ENCODE measurements around the gene METRNL. TPM values are rescaled to one million over a fixed set of nuclear protein-coding genes. Genes with fewer than 3 reads are reported as not detected.

The METRNL gene
- polyA plus RNA-seq, 1 donor from 2014 or later, result 15.1 TPM

DNA sequence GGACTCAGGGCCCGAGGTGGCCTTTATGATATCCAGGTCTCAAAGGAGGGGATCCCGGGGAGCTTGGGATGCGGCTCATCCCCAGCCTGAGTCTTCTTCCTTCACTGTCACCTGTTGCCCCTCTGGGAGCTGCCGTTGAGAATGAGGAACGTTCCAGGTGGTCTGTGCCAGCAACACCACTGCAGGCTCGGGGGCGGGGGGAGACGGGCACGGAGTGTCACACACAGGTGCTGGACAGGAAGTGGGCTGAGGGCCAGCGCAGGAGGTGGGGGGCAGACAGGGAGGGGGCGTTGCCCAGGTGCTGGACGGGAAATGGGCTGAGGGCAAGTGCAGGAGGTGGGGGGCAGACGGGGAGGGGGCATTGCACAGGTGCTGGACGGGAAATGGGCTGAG lies 28.2 kb downstream of the METRNL start:
- Histone ChIP-seq H3K27me3 (ENCODE audit: insufficient read depth, low read depth, low read length) (no peaks in the 10 kb centered on the region), H3K9me3 (ENCODE audit: low read length) (peaks cover 4% of the 10 kb centered on the region), H3K79me2 (replicated peaks; ENCODE audit: insufficient read depth, low read length) (no peaks in the 10 kb centered on the region), H3K9me2 (ENCODE audit: insufficient read depth, low read length) (no peaks in the 10 kb centered on the region), H3K9ac (ENCODE audit: low read length) (no peak overlapping the region), H3K4me2 (ENCODE audit: low read length) (no peak overlapping the region), H3F3A (ENCODE audit: insufficient read depth, low read length, poor library complexity, severe bottlenecking) (no peaks in the 10 kb centered on the region), H3K27ac (ENCODE audit: low read length) (no peak overlapping the region), H3K36me3 (ENCODE audit: insufficient read depth, low read length) (no peaks in the 10 kb centered on the region), H2AFZ (ENCODE audit: low read depth, low read length) (no peak overlapping the region), H4K20me1 (ENCODE audit: insufficient read depth) (no peaks in the 10 kb centered on the region), H3K4me3 (ENCODE audit: low read length) (no peak overlapping the region)
- TF ChIP-seq RAD21 (conservative IDR thresholded peaks at IDR 0.05) (no peak), POLR2AphosphoS5 (IDR thresholded peaks at IDR 0.05) (no peak), TAF1 (IDR thresholded peaks at IDR 0.05; ENCODE audit: low read depth) (no peak), SMC3 (conservative IDR thresholded peaks at IDR 0.05; ENCODE audit: poor library complexity) (no peak), MXI1 (conservative IDR thresholded peaks at IDR 0.05; ENCODE audit: poor library complexity, severe bottlenecking) (no peak), EP300 (conservative IDR thresholded peaks at IDR 0.05; ENCODE audit: poor library complexity, severe bottlenecking) (no peak), EZH2 (IDR thresholded peaks at IDR 0.05; ENCODE audit: borderline replicate concordance, insufficient read depth, low read length, poor library complexity, severe bottlenecking) (no peak)
- TF ChIP-seq, protein P1, sequence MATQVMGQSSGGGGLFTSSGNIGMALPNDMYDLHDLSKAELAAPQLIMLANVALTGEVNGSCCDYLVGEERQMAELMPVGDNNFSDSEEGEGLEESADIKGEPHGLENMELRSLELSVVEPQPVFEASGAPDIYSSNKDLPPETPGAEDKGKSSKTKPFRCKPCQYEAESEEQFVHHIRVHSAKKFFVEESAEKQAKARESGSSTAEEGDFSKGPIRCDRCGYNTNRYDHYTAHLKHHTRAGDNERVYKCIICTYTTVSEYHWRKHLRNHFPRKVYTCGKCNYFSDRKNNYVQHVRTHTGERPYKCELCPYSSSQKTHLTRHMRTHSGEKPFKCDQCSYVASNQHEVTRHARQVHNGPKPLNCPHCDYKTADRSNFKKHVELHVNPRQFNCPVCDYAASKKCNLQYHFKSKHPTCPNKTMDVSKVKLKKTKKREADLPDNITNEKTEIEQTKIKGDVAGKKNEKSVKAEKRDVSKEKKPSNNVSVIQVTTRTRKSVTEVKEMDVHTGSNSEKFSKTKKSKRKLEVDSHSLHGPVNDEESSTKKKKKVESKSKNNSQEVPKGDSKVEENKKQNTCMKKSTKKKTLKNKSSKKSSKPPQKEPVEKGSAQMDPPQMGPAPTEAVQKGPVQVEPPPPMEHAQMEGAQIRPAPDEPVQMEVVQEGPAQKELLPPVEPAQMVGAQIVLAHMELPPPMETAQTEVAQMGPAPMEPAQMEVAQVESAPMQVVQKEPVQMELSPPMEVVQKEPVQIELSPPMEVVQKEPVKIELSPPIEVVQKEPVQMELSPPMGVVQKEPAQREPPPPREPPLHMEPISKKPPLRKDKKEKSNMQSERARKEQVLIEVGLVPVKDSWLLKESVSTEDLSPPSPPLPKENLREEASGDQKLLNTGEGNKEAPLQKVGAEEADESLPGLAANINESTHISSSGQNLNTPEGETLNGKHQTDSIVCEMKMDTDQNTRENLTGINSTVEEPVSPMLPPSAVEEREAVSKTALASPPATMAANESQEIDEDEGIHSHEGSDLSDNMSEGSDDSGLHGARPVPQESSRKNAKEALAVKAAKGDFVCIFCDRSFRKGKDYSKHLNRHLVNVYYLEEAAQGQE (IDR thresholded peaks at IDR 0.05; ENCODE audit: borderline replicate concordance), result no peak
- TF ChIP-seq, protein P2, sequence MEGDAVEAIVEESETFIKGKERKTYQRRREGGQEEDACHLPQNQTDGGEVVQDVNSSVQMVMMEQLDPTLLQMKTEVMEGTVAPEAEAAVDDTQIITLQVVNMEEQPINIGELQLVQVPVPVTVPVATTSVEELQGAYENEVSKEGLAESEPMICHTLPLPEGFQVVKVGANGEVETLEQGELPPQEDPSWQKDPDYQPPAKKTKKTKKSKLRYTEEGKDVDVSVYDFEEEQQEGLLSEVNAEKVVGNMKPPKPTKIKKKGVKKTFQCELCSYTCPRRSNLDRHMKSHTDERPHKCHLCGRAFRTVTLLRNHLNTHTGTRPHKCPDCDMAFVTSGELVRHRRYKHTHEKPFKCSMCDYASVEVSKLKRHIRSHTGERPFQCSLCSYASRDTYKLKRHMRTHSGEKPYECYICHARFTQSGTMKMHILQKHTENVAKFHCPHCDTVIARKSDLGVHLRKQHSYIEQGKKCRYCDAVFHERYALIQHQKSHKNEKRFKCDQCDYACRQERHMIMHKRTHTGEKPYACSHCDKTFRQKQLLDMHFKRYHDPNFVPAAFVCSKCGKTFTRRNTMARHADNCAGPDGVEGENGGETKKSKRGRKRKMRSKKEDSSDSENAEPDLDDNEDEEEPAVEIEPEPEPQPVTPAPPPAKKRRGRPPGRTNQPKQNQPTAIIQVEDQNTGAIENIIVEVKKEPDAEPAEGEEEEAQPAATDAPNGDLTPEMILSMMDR (IDR thresholded peaks at IDR 0.05; ENCODE audit: poor library complexity, severe bottlenecking), result no peak

DNA sequence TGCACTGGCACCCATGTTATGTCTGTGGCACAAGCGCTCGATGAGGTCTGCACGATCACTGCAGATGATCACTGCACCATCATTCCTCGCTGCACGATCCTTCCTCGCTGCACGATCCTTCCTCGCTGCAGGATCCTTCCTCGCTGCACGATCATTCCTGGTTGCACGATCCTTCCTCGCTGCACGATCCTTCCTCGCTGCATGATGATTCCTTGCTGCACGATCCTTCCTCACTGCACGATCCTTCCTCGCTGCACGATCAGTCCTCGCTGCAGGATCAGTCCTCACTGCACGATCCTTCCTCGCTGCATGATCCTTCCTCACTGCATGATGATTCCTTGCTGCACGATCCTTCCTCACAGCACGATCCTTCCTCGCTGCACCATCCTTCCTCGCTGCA lies 29.3 kb downstream of the METRNL start:
- no peak overlapping the region for H3K9ac ChIP-seq (ENCODE audit: low read length)
- no peaks in the 10 kb centered on the region for H3K79me2 ChIP-seq (replicated peaks; ENCODE audit: insufficient read depth, low read length)
- H3K9me2 ChIP-seq (ENCODE audit: insufficient read depth, low read length), result no peaks in the 10 kb centered on the region
- H3K36me3 ChIP-seq (ENCODE audit: insufficient read depth, low read length), result no peaks in the 10 kb centered on the region
- H3K9me3 ChIP-seq (ENCODE audit: low read length), result peaks cover 4% of the 10 kb centered on the region
- H4K20me1 ChIP-seq (ENCODE audit: insufficient read depth), result no peaks in the 10 kb centered on the region
- H3K4me2 ChIP-seq (ENCODE audit: low read length), result no peak overlapping the region
- TF ChIP-seq TAF1 (IDR thresholded peaks at IDR 0.05; ENCODE audit: low read depth) (no peak), SMC3 (conservative IDR thresholded peaks at IDR 0.05; ENCODE audit: poor library complexity) (no peak), EZH2 (IDR thresholded peaks at IDR 0.05; ENCODE audit: borderline replicate concordance, insufficient read depth, low read length, poor library complexity, severe bottlenecking) (no peak), MXI1 (conservative IDR thresholded peaks at IDR 0.05; ENCODE audit: poor library complexity, severe bottlenecking) (no peak), POLR2AphosphoS5 (IDR thresholded peaks at IDR 0.05) (no peak), RAD21 (conservative IDR thresholded peaks at IDR 0.05) (no peak), EP300 (conservative IDR thresholded peaks at IDR 0.05; ENCODE audit: poor library complexity, severe bottlenecking) (no peak)
- TF ChIP-seq, protein P2 (IDR thresholded peaks at IDR 0.05; ENCODE audit: poor library complexity, severe bottlenecking), result no peak
- TF ChIP-seq, protein P1 (IDR thresholded peaks at IDR 0.05; ENCODE audit: borderline replicate concordance), result no peak
- no peak overlapping the region for H3K27ac ChIP-seq (ENCODE audit: low read length)
- H3K4me3 ChIP-seq (ENCODE audit: low read length), result no peak overlapping the region
- H3K27me3 ChIP-seq (ENCODE audit: insufficient read depth, low read depth, low read length), result no peaks in the 10 kb centered on the region
- H2AFZ ChIP-seq (ENCODE audit: low read depth, low read length), result no peak overlapping the region
- H3F3A ChIP-seq (ENCODE audit: insufficient read depth, low read length, poor library complexity, severe bottlenecking), result no peaks in the 10 kb centered on the region
